ENCODE measurements around the gene CLEC2L. TPM values are rescaled to one million over a fixed set of nuclear protein-coding genes. Genes with fewer than 3 reads are reported as not detected.

CLEC2L gene
- not detected for total RNA-seq
- long read RNA-seq, result 0 reads

- intact Hi-C loops (cut with DNase I), result no loop called here
Measured at GRCh38 chr7:139523199-139523941, at the start of gene CLEC2L. TSS of gene CLEC2L (plus strand) at chr7:139523685. CDS start at chr7:139523928, 243 bp downstream.

DNA sequence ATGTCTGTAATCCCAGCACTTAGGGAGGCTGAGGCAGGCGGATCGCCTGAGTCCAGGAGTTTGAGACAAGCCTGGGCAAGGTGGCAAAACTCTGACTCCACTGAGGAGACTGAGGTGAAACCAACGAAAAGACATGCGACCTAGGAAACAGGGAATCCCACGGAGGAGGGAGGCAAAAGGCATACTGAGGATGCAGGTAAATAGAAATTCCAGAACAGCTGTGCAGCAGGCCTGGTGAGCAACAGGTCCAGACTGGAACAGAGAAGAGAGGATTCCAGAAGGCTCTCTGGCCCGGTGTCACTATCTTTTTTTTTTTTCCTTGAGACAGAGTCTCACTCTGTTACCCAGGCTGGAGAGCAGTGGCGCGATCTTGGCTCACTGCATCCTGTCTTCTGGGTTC lies 47.3 kb upstream of the CLEC2L start:
- DNase-seq (ENCODE audit: low spot score), result no peak
- intact Hi-C loops (cut with DNase I), result no loop called here

More at GRCh38 chr7:139523199-139523941, at the start of gene CLEC2L:
- DNase-seq (ENCODE audit: low spot score), result no peak

DNA sequence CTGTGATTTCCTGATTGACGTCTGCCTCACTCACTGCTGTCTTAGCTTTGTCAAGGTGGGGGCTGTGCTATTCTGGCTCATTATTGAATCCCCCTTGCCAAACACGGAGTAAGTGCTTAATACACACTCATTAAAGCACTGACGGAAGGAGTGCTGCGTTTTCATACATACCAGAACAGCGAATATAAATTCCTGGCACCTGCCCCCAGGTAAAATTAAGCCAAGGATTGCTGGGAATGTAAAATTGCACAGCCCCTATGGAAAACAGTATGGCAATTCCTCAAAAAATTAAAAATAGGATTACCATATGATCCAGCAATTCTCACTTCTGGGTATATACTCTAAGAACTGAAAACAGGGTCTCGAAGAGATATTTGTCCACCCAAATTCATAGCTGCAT lies 46.6 kb upstream of the CLEC2L start:
- intact Hi-C loops (cut with DNase I), result no loop called here
- DNase-seq (ENCODE audit: low spot score), result no peak

- DNase-seq (ENCODE audit: low spot score), result no peak
Measured at GRCh38 chr7:139479620-139480019, 43.9 kb upstream of the CLEC2L start.

DNA sequence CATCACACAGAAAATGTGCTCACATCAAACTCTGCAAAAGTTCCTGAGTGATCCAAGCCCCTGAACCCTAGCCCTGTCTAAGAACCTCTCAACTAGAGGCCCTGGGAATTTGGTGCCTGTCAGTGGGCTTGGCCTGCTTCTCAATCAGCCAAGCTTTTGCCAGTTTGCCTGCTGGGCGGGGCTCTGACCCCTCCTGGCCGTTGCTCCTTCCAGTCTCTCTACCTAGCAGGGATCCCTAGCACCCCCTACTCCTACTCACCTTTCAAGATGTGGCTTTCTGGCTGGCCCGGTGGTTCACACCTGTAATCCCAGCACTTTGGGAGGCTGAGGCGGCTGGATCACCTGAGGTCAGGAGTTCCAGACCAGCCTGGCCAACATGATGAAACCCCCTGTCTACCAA lies 42.1 kb upstream of the CLEC2L start:
- DNase-seq (ENCODE audit: low spot score), result no peak
- intact Hi-C loops (cut with DNase I), result no loop called here

More at GRCh38 chr7:139479620-139480019, 43.9 kb upstream of the CLEC2L start:
- intact Hi-C loops (cut with DNase I), result no loop called here

- intact Hi-C loops (cut with DNase I), result no loop called here
- no peak for DNase-seq (ENCODE audit: low spot score)
Measured at GRCh38 chr7:139482122-139482521, 41.4 kb upstream of the CLEC2L start.

GRCh38 chr7:139482662-139483466 lies 40.6 kb upstream of the CLEC2L start:
- no peak for DNase-seq (ENCODE audit: low spot score)

GRCh38 chr7:139487366-139488080 lies 36.0 kb upstream of the CLEC2L start:
- intact Hi-C loops (cut with DNase I), result no loop called here
- DNase-seq (ENCODE audit: low spot score), result no peak

More at GRCh38 chr7:139482662-139483466, 40.6 kb upstream of the CLEC2L start:
- intact Hi-C loops (cut with DNase I), result no loop called here

- DNase-seq (ENCODE audit: low spot score), result no peak
- intact Hi-C loops (cut with DNase I), result no loop called here
Measured at GRCh38 chr7:139488810-139489209, 34.7 kb upstream of the CLEC2L start.

DNA sequence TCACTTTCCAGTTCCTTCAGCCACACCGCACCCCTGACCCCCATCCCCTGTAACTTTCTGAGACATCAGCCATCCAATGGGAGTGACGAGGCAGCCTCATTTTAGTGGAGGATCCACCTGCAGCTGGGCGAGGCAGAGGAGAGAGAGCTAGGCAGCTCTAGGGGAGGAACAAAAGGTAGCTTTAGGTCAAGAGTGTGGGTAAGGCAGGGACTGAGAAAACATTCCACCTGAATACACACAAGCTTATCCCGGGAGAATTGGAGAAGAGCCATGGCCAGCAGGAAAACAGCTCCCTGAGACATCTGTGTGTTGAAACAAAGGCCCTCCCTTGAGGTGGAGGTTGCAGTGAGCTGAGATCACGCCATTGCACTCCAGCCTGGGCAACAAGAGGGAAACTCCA lies 33.4 kb upstream of the CLEC2L start:
- intact Hi-C loops (cut with DNase I), result no loop called here
- DNase-seq (ENCODE audit: low spot score), result no peak

- intact Hi-C loops (cut with DNase I), result no loop called here
- DNase-seq (ENCODE audit: low spot score), result no peak
Measured at GRCh38 chr7:139492293-139492692, 31.2 kb upstream of the CLEC2L start.

DNA sequence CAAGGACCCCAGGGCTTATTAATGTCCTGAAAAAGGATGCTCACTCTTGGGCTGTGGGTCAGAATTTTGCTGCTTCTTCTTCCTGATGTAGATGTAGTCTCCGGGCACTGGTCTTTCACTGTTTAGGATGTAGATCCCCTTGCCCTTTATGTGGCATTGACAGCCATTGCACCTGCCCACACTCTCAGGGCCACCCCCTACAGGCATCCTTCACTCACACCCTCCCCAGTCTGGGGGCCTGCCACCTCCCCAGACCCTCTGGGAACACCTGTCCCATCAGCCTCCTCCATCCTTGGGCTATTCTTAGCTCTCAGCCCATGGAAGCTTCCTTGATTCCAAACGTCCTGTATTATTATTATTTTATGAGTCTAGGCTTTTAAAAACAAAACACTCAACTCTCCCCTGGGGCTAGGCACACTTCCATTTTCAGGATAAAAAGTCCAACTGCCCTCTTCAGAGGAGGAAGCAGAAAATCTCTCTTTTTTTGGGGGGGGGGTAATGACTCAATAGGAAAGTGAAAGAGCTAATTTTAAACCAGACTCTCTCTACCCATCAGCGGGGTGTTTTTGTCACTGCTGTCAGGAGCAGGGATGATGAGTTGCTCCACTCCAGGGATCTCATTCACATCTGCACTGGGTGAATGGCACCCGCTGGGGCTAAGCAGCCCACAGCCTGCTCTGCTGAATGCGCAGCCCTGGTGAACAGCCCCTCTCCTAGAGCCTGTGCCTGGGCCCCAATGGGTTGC lies 28.5 kb upstream of the CLEC2L start:
- intact Hi-C loops (cut with DNase I), result no loop called here
- DNase-seq (ENCODE audit: low spot score), result no peak

DNA sequence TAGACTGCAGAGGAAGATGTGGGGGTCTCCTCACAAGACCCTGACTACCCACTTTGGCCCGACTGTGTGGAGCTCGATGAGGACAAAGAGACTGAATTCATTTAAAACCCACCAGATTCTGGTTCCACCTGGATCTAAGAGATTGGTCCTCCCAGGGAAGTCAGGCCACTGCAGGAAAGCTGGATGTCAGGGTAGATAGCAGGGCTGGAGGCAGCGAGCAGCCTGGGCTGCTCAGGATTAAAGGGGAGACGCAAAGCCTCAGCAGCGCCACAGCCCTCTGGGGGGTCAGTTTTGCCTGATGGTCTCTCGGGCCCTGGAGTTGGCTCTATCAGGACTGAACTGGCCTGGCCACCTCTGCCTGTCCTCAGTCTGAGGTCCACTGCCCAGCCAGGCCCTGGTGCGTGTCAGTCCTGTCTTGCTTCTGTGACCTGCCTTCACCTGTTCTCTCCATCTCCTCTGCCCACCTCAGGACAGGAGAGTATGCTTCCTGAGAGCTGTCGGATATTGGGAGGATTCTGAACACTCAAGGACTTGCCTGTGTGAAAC lies 27.8 kb upstream of the CLEC2L start:
- intact Hi-C loops (cut with DNase I), result no loop called here
- no peak for DNase-seq (ENCODE audit: low spot score)

DNA sequence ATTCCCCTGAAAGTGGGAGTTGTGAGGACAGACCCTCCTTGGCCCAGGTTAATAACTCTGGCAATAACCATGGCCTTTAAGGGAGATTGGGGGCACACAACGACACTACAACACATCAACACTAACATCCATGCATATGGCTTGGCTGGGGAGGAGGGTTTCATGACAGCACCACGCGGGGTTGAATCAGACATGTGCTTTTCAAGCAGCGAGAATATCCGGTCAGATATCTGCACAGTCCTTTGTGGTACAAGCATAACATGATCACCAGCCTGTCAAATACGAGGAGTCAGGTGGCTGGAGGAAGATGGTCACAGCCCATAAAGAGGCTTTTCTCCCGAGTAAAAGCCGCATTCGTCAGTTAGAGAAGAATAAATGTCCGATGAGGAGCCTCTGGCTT lies 27.0 kb upstream of the CLEC2L start:
- no peak for DNase-seq (ENCODE audit: low spot score)
- intact Hi-C loops (cut with DNase I), result no loop called here

- intact Hi-C loops (cut with DNase I), result loop anchor here (5.0 kb wide), 1 partner anchor 502 kb away; no protein-coding TSS in a partner anchor
Measured at GRCh38 chr7:139500770-139501138, 22.7 kb upstream of the CLEC2L start.

GRCh38 chr7:139502226-139502625 lies 21.3 kb upstream of the CLEC2L start:
- intact Hi-C loops (cut with DNase I), result loop anchor here (5.0 kb wide), 1 partner anchor 500 kb away; no protein-coding TSS in a partner anchor
- DNase-seq (ENCODE audit: low spot score), result no peak

More at GRCh38 chr7:139500770-139501138, 22.7 kb upstream of the CLEC2L start:
- DNase-seq (ENCODE audit: low spot score), result no peak

GRCh38 chr7:139505563-139505962 lies 17.9 kb upstream of the CLEC2L start:
- DNase-seq (ENCODE audit: low spot score), result no peak
- intact Hi-C loops (cut with DNase I), result no loop called here

GRCh38 chr7:139509535-139509934 lies 13.9 kb upstream of the CLEC2L start:
- DNase-seq (ENCODE audit: low spot score), result no peak
- intact Hi-C loops (cut with DNase I), result no loop called here

DNA sequence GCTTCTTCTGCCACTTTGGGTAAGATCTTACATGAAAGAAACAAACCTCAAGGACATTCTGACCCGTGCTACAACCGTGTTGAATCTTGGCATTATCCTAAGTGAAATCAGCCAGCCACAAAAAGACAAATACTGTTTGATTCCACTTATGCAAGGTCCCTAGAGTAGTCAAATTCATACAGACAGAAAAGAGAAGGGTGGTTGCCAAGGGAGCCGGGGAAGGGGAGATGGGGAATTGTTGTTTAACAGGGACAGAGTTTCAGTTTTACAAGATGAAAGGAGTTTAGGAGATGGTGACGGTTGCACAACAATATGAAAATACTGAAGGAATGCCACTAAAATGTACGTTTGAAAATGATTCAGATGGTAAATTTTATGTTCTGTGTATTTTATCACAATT lies 12.2 kb upstream of the CLEC2L start:
- intact Hi-C loops (cut with DNase I), result loop anchor here (10.0 kb wide), 1 partner anchor 103 kb away; no protein-coding TSS in a partner anchor
- DNase-seq (ENCODE audit: low spot score), result no peak

Measured in cardiac septum (tissue), 1 donor.